Neural cell (in vitro differentiated cells): ENCODE measurements around the gene SLC44A5.

ENCODE experiments used
- EP300 ChIP-seq: fragments of 450-650 bp; conservative IDR thresholded peaks from 2 replicates; pipeline ENCODE4 v1.6.1; 2014; ENCODE audit warnings: antibody characterized with exemption, mild to moderate bottlenecking, moderate library complexity; ENCODE audit not compliant: poor library complexity, severe bottlenecking
- POLR2AphosphoS5 ChIP-seq: IDR thresholded peaks from 2 replicates; pipeline ENCODE4 v1.6.1; 2012
- RAD21 ChIP-seq: fragments of 450-650 bp; conservative IDR thresholded peaks from 2 replicates; pipeline ENCODE4 v1.6.1; 2014; ENCODE audit warnings: antibody characterized with exemption, mild to moderate bottlenecking, moderate library complexity
- TF ChIP-seq, protein P1 (sequence below): fragments of 450-650 bp; IDR thresholded peaks from 2 replicates; pipeline ENCODE4 v1.5.1; 2014; ENCODE audit warnings: antibody characterized with exemption, mild to moderate bottlenecking, moderate library complexity; ENCODE audit not compliant: poor library complexity, severe bottlenecking
- TF ChIP-seq, protein P2 (sequence below): IDR thresholded peaks from 2 replicates; pipeline ENCODE4 v1.6.1; 2012; ENCODE audit warnings: borderline replicate concordance

DNA sequence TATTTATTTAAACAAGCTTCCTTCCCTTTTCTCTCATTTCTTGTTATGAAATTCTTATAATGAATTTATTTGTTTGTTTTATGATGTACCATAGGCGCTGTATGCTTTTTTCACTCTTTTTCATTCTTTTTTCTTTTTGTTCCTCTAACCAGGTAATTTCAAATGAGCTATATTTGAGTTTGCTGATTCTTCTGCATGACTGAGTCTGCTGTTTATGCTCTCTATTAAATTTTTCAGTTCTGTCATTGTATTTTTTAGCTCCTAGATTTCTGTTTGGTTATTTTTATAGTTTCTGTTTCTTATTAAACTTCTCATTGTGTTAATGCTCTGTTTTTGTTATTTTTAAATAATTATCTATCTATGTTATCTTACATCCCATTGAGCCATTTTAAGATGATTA is 244.3 kb downstream of the SLC44A5 start:
- TF ChIP-seq, protein P1, sequence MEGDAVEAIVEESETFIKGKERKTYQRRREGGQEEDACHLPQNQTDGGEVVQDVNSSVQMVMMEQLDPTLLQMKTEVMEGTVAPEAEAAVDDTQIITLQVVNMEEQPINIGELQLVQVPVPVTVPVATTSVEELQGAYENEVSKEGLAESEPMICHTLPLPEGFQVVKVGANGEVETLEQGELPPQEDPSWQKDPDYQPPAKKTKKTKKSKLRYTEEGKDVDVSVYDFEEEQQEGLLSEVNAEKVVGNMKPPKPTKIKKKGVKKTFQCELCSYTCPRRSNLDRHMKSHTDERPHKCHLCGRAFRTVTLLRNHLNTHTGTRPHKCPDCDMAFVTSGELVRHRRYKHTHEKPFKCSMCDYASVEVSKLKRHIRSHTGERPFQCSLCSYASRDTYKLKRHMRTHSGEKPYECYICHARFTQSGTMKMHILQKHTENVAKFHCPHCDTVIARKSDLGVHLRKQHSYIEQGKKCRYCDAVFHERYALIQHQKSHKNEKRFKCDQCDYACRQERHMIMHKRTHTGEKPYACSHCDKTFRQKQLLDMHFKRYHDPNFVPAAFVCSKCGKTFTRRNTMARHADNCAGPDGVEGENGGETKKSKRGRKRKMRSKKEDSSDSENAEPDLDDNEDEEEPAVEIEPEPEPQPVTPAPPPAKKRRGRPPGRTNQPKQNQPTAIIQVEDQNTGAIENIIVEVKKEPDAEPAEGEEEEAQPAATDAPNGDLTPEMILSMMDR = no peak
- TF ChIP-seq, protein P2, sequence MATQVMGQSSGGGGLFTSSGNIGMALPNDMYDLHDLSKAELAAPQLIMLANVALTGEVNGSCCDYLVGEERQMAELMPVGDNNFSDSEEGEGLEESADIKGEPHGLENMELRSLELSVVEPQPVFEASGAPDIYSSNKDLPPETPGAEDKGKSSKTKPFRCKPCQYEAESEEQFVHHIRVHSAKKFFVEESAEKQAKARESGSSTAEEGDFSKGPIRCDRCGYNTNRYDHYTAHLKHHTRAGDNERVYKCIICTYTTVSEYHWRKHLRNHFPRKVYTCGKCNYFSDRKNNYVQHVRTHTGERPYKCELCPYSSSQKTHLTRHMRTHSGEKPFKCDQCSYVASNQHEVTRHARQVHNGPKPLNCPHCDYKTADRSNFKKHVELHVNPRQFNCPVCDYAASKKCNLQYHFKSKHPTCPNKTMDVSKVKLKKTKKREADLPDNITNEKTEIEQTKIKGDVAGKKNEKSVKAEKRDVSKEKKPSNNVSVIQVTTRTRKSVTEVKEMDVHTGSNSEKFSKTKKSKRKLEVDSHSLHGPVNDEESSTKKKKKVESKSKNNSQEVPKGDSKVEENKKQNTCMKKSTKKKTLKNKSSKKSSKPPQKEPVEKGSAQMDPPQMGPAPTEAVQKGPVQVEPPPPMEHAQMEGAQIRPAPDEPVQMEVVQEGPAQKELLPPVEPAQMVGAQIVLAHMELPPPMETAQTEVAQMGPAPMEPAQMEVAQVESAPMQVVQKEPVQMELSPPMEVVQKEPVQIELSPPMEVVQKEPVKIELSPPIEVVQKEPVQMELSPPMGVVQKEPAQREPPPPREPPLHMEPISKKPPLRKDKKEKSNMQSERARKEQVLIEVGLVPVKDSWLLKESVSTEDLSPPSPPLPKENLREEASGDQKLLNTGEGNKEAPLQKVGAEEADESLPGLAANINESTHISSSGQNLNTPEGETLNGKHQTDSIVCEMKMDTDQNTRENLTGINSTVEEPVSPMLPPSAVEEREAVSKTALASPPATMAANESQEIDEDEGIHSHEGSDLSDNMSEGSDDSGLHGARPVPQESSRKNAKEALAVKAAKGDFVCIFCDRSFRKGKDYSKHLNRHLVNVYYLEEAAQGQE = no peak
- TF ChIP-seq POLR2AphosphoS5 (no peak), RAD21 (no peak), EP300 (no peak)
